Stimulated activated CD4-positive, alpha-beta T cell treated with anti-CD3 and anti-CD28 coated beads, Interleukin-12 subunit alpha, Interleukin-12 subunit beta, amount 100 ng/mL, for 48 hours (primary cell): ENCODE data around the gene TRDMT1.

Experiments
- DNase-seq, 3 donors: peaks; one replicate each; pipeline ENCODE4 v3.0.0-alpha.2; 2020; ENCODE audit warnings: low read depth in 2 of 3, low spot score in 1 of 3

TRDMT1 gene

GRCh38 chr10:17231788-17232187 lies 30.3 kb upstream of the TRDMT1 start:
- no peak for DNase-seq

GRCh38 chr10:17229967-17230682 lies 28.7 kb upstream of the TRDMT1 start:
- DNase-seq = peak; percentile 80 to 85 (median 84)

DNA sequence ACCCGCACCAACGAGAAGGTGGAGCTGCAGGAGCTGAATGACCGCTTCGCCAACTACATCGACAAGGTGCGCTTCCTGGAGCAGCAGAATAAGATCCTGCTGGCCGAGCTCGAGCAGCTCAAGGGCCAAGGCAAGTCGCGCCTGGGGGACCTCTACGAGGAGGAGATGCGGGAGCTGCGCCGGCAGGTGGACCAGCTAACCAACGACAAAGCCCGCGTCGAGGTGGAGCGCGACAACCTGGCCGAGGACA lies 28.2 kb upstream of the TRDMT1 start:
- DNase-seq = peak in 1 of 3 donors; percentile 14

DNA sequence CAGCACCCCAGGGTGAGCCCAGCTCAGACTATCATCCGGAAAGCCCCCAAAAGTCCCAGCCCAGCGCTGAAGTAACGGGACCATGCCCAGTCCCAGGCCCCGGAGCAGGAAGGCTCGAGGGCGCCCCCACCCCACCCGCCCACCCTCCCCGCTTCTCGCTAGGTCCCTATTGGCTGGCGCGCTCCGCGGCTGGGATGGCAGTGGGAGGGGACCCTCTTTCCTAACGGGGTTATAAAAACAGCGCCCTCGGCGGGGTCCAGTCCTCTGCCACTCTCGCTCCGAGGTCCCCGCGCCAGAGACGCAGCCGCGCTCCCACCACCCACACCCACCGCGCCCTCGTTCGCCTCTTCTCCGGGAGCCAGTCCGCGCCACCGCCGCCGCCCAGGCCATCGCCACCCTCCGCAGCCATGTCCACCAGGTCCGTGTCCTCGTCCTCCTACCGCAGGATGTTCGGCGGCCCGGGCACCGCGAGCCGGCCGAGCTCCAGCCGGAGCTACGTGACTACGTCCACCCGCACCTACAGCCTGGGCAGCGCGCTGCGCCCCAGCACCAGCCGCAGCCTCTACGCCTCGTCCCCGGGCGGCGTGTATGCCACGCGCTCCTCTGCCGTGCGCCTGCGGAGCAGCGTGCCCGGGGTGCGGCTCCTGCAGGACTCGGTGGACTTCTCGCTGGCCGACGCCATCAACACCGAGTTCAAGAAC lies 27.7 kb upstream of the TRDMT1 start:
- DNase-seq = peak; percentile 16 to 45 (median 32)

- peak; percentile 72 to 80 (median 73) for DNase-seq
Measured at GRCh38 chr10:17228091-17229015, 26.9 kb upstream of the TRDMT1 start, which contains the start of gene VIM. Gene VIM, plus strand, starts transcription at chr10:17228241. Its CDS starts 1,182 bp downstream, at chr10:17229423.

DNA sequence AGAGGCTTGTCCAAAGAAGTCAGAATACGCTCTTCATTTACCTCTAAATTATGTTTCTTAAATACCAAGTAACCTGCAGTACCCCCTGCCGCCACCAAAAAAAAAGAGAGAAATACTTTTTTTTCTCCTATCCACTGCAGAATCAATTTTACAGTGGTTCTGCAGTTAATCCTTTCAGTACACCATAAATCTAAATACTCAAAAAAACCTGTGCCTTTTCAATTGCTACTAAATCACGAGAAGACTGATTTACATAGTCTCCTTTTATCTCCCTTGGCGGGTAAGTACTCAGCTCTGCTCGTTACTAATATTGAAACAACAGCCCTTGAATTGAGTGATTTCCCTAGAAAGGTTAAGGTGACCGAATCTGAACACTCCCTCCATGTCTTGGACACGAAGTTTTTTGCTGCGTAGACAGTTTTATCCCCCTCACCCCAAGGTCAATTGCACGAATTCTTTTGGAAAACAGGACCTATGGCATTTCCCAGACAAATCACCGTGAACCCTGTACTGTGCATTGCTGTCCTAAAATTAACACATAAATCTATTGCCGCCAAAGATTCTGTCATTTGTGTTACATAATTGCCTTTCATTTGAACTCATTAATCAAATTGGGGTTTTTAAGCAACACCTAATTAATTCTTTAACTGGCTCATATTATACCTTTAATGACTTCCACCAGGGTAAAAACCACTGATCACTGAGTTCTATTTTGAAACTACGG lies 26.1 kb upstream of the TRDMT1 start:
- peak in 1 of 3 donors; percentile 34 for DNase-seq

DNA sequence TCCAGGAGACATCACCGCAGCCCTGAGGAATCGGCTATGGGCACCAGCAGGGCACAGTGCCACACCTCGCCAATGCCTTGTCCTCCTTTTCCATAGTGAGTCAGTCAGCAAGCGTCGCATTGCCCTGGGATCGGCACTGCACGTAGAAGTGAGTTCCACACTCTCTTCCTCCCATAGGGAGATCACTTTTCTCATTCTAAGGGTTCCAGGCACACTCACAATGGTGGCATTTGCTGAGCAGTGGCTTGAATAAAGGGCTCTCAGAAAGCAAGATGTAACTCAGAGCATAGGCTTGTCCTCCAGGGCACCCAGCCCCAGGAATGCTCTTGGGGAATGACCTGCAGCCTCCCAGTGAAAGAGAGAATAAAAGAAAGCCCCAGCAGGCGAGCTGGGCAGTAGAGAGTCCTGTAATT lies 25.4 kb upstream of the TRDMT1 start:
- DNase-seq = no peak

- no peak for DNase-seq
Measured at GRCh38 chr10:17225808-17226207, 24.3 kb upstream of the TRDMT1 start.

GRCh38 chr10:17222329-17222728 lies 20.9 kb upstream of the TRDMT1 start:
- DNase-seq = no peak

DNA sequence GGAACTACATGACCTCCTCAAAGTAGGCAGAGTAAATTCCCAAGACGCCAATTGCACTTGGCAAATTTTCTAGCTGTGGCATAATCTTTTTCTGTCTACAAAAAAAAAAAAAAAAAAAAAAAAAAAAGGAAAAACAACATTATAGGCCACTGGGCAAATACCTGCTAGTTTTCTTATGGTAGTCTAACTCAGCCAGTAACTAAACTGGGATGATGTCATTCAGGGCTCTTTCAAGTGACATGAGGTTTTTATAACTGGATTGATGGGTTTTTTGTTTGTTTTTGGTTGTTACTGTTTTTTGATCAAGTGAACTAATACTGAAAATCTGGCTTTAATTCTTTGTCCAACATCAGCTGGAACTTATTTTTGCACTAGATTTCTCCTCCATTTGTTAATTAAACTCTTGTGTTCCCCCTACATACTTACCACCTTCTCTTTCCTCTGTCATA lies 19.2 kb upstream of the TRDMT1 start:
- no peak for DNase-seq

- no peak for DNase-seq
Measured at GRCh38 chr10:17219024-17219423, 17.6 kb upstream of the TRDMT1 start.

- no peak for DNase-seq
Measured at GRCh38 chr10:17217631-17218232, 16.3 kb upstream of the TRDMT1 start.

DNA sequence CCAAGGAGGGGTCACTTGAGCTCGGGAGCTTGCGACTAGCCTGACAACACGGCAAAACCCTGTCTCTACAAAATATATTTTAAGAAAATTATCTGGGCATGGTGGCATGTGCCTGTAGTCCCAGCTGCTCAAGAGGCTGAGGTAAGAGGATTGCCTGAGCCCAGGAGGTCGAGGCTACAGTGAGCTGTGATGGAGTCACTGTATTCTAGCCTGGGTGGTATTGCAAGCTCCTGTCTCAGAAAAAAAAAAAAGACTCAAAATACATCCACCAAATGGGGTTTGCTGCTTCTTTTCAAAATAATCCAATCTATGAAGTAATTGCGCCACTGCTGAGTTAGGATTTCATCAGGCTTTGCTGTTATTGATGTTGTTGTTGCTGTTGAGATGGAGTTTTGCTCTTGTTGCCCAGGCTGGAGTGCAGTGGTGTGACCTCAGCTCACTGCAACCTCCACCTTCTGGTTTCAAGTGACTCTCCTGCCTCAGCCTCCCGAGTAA lies 15.5 kb upstream of the TRDMT1 start:
- DNase-seq = no peak

DNA sequence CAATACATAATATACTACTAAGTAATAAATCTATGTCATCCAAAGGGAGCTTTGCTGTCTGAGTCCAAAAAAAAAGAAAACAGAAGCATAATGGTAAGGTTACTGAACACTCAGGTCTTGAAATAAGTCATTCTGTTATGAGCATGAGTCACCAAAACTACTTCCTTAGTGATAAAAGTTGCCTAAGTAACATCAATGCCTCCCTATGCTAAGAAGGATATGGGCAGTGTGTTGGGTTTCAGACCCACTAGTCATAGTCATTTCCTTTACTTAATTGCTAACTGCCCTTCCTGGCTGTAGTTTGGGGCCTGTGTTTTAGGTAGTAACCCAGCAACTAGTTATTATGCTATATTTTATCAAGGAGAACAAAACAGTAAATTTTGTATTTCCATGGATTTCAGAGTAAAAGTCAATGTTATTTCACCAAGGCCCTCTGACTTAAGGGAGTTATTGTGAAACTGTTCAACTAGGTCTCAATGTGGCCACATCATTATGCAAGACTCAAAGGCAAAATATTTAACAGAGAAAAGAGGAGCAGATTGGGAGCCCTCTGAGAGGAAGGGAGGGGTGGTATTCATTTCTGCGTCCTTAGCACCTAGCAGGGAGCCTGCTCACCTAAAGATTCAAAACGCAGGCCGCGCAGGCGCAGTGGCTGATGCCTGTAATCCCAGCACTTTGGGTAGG lies 14.9 kb upstream of the TRDMT1 start:
- peak in 1 of 3 donors; percentile 7 for DNase-seq

DNA sequence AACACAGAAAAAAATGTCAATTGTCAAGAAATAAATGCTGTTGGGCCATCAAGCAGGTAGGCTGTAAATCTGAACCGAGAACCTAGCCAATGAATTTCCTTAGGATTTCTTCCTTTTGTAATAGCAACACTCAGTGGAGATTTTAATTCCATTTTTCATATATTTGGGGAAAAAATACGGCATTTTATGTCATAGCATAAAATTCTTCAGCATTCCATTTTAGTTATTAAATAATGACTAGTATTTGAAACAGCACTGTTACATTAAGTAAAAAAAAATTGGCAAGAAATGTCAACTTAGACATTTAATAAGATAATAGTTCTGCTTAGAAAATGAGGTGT lies 14.3 kb upstream of the TRDMT1 start:
- no peak for DNase-seq

- no peak for DNase-seq
Measured at GRCh38 chr10:17214971-17215781, 13.7 kb upstream of the TRDMT1 start.

GRCh38 chr10:17214526-17214925 lies 13.1 kb upstream of the TRDMT1 start:
- DNase-seq = no peak

GRCh38 chr10:17213646-17214349 lies 12.3 kb upstream of the TRDMT1 start:
- no peak for DNase-seq
